ENCODE data around the gene CSTPP1. TPM values are rescaled to one million over a fixed set of nuclear protein-coding genes. Genes with fewer than 3 reads are reported as not detected.

CSTPP1 gene
- total and polyA plus RNA-seq, 2 of the 4 experiments (the other 2 are of a cell fraction), result 22.0 to 35.7 TPM

GRCh38 chr11:47061429-47062178 is 125.0 kb downstream of the CSTPP1 start:
- dilution Hi-C loops (cut with HindIII; ENCODE audit: low sequenced_read_pairs, unreplicated experiment), result no loop called here
- Histone ChIP-seq H3K56ac (ENCODE audit: extremely low read depth, insufficient read depth, low read length) (no peak overlapping the region), H4K20me1 (ENCODE audit: insufficient read depth, low read length) (no peaks in the 10 kb centered on the region), H3K4ac (ENCODE audit: low read depth, low read length) (no peak overlapping the region), H3K14ac (replicated peaks; ENCODE audit: low read depth, low read length) (no peak overlapping the region), H3K18ac (ENCODE audit: low read depth, low read length) (no peak overlapping the region), H3K9me1 (ENCODE audit: insufficient read depth, low read length) (no peaks in the 10 kb centered on the region), H4K91ac (ENCODE audit: insufficient read depth, low read depth, low read length) (no peak overlapping the region), H3K23ac (ENCODE audit: low read depth, low read length) (no peak overlapping the region), H3K4me2 (ENCODE audit: low read depth, low read length) (no peak overlapping the region), H3K27ac (ENCODE audit: insufficient read depth, low read length) (no peak overlapping the region), H4K5ac (ENCODE audit: low read depth, low read length) (no peak overlapping the region), H3K79me1 (ENCODE audit: low read depth in 1 of 2, low read length in 2 of 2) (peaks cover 3% of the 10 kb centered on the region in 2 experiments; a peak in 1 of 4 replicates), H3K4me3 (ENCODE audit: insufficient read depth, low read depth, low read length) (no peak overlapping the region), H2AFZ (replicated peaks; ENCODE audit: low read length, poor library complexity) (no peak overlapping the region), H3K9ac (ENCODE audit: low read depth, low read length) (no peak overlapping the region), H3K36me3 (ENCODE audit: control insufficient read depth, insufficient read depth, low read length) (no peaks in the 10 kb centered on the region), H3K9me3 (ENCODE audit: control insufficient read depth, insufficient read depth, low read length) (peaks cover 6% of the 10 kb centered on the region; the same call in 1 of the 2 replicates), H2BK120ac (ENCODE audit: low read depth, low read length) (no peak overlapping the region), H2BK20ac (ENCODE audit: low read depth, low read length) (no peak overlapping the region), H2AK9ac (replicated peaks; ENCODE audit: low read depth, low read length, poor library complexity) (no peak overlapping the region), H2BK5ac (ENCODE audit: low read depth, low read length, poor library complexity, severe bottlenecking) (no peak overlapping the region), H3K27me3 (ENCODE audit: control insufficient read depth, insufficient read depth, low read length) (no peaks in the 10 kb centered on the region), H3K4me1 (ENCODE audit: control insufficient read depth, insufficient read depth, low read length) (no peaks in the 10 kb centered on the region), H2AK5ac (ENCODE audit: low read depth, low read length) (no peak overlapping the region), H2BK15ac (ENCODE audit: low read depth, low read length) (no peak overlapping the region), H4K8ac (ENCODE audit: low read depth in 2 of 2, low read length in 2 of 2) (no peak overlapping the region)
- ATAC-seq (ENCODE audit: low read depth), result no peak
- in situ Hi-C loops (cut with MboI; ENCODE audit: low sequenced_read_pairs), result no loop called here
- DNase-seq, result no peak
- intact Hi-C loops (cut with micrococcal nuclease), result no loop called here
- POLR2A ChIA-PET (ENCODE audit: unreplicated experiment), result no interaction called here
- TF ChIP-seq CEBPB (IDR thresholded peaks at IDR 0.05; ENCODE audit: low read depth, low read length), result peak; percentile 33; the same call in 1 of the 2 replicates
- TF ChIP-seq MXI1 (IDR thresholded peaks at IDR 0.05; ENCODE audit: borderline replicate concordance, low read depth, low read length), result no peak
- 33% methylated on average over 1 of the region's 3 CpGs; no CpG with 5 or more reads in 1 of the 2 experiments for WGBS, 2 experiments (ENCODE audit: extremely low coverage in 2 of 2, insufficient read length in 1 of 2)
- no TSS peak for BruUV-seq (replicated peaks)
- CTCF ChIA-PET, result no interaction called here
